ENCODE results near the gene WNT9B.

Gene WNT9B

DNA sequence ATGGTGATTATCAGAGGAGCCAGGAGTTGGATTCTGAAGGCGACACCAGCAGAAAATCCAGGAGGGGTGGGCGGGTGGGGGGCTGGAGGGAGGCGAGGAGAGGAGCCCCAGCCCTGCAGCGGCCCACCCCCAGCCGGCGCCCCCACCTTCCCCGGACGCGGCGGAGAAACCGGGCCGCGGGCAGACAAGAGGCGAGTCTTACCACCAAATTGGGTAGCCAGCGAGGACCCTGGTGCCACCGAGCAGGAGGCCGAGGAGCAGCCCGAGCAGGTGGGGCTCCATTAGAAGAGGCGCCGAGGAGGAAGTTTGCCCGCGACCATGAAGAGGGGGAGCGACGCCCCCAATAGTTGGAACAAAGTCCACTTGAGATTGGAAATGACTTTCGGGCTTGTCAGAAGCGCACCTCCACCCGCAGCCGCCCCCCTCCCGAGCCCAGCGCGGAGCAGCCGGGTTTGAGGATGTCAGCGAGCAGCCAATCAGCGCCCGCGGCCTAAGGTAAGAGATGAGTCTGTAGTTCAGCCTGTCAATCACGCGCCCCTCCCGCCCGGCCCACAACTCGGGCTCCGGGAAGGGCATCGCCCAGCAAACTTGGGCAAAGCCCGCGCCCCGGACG, 33.0 kb upstream of the WNT9B start, which contains the start of gene WNT3:
WNT3 (minus strand) TSS at position 377 of the 613 bp plus-strand sequence; CDS start at position 282, 95 bp downstream.
- TF ChIP-seq RAD21 (IDR thresholded peaks at IDR 0.05; ENCODE audit: low read depth) (no peak), CEBPB (IDR thresholded peaks at IDR 0.05) (no peak), CREB1 (IDR thresholded peaks at IDR 0.05; ENCODE audit: low read depth) (no peak), YY1 (IDR thresholded peaks at IDR 0.05; ENCODE audit: low read depth) (no peak), TAF1 (IDR thresholded peaks at IDR 0.05; ENCODE audit: low read depth) (no peak), TEAD4 (IDR thresholded peaks at IDR 0.05) (no peak), TCF12 (IDR thresholded peaks at IDR 0.05; ENCODE audit: low read depth) (no peak), EGR1 (IDR thresholded peaks at IDR 0.05) (no peak), ZBTB7A (IDR thresholded peaks at IDR 0.05; ENCODE audit: low read depth) (no peak; the same call in 1 of the 2 replicates), EP300 (IDR thresholded peaks at IDR 0.05; ENCODE audit: borderline replicate concordance) (no peak), REST (IDR thresholded peaks at IDR 0.05; ENCODE audit: low read depth) (no peak)
- TF ChIP-seq, protein P1, sequence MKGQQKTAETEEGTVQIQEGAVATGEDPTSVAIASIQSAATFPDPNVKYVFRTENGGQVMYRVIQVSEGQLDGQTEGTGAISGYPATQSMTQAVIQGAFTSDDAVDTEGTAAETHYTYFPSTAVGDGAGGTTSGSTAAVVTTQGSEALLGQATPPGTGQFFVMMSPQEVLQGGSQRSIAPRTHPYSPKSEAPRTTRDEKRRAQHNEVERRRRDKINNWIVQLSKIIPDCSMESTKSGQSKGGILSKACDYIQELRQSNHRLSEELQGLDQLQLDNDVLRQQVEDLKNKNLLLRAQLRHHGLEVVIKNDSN (IDR thresholded peaks at IDR 0.05), result no peak

DNA sequence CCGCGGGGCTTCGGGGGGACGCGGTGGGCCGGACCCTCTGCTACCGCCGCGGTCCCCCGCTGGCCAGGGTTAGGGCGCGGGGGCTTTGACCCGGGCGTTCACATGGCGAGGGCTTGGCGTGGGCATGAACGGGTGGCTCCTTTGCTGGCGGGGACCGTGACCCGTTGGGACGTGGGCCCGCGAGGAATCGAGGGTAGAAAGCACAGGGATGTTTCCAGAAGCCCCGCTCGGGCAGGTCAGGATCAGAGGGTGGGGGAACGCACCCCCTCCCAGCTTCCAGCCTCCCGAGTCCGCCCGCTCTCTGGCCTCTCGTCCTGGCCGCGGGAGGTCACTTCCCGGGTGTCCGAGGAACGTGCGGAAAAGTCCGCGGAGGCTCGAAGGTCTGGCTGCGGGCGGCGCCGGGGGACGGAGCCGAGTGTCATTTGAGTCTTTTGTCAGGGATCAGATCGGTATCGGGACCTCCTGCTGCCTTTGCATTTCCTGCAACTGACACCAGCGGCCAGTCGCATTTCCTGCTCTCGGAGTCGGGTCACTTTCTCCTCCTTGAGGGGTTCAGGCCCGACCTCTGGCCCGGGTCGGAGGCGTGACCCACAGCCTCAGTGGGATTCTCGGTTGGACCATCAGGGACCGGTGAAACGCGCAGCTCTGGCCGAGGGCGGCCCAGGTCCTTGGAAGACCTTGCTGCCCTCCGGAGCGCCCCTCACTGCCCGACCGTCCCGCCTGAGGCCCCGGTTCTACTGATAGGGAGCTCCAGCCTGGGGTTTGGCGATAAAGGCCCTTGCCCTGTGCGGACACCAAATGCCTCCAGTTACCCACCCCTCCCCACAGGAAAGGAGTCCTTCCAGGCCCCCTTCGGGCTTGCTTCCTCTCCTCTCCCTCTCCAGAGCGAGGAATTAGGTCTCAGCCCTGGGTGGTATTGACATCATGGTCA, 32.2 kb upstream of the WNT9B start:
- peak; percentile 33; the same call in 1 of the 2 replicates for TF ChIP-seq ZBTB7A (IDR thresholded peaks at IDR 0.05; ENCODE audit: low read depth)
- TF ChIP-seq EP300 (IDR thresholded peaks at IDR 0.05; ENCODE audit: borderline replicate concordance), result no peak

DNA sequence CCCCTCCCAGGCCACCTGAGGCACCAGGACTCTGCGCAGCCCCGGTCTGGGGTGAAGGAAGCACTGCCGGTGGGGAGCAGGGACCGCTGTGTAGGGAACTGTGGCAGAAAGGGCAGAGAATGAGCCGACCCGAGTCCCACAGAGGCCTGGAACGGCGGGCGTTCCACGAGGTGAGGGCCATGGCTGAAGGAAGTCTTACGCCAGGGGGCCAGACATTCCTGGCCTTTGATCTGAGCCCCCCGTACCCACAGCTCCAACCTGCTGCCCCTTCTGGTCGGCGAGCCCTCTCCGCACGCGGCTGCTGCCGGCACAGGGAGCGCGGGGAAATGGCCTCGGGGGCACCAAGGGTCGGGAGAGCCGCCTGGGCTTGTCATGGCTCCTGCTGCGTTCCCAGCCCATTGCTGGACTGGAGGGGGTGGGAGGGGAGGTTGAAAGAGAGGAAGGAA, 31.5 kb upstream of the WNT9B start:
- no peak for TF ChIP-seq CREB1 (IDR thresholded peaks at IDR 0.05; ENCODE audit: low read depth)
- TF ChIP-seq EP300 (IDR thresholded peaks at IDR 0.05; ENCODE audit: borderline replicate concordance), result no peak
- no peak for TF ChIP-seq NFIC (IDR thresholded peaks at IDR 0.05)
- TF ChIP-seq MAX (IDR thresholded peaks at IDR 0.05), result no peak
- TF ChIP-seq, protein P1 (IDR thresholded peaks at IDR 0.05), result no peak
- TF ChIP-seq TCF12 (IDR thresholded peaks at IDR 0.05; ENCODE audit: low read depth), result no peak
- TF ChIP-seq YY1 (IDR thresholded peaks at IDR 0.05; ENCODE audit: low read depth), result no peak
- no peak for TF ChIP-seq EGR1 (IDR thresholded peaks at IDR 0.05)
- TF ChIP-seq TAF1 (IDR thresholded peaks at IDR 0.05; ENCODE audit: low read depth), result no peak
- no peak for TF ChIP-seq TEAD4 (IDR thresholded peaks at IDR 0.05)
- no peak for TF ChIP-seq CEBPB (IDR thresholded peaks at IDR 0.05)
- TF ChIP-seq ZBTB7A (IDR thresholded peaks at IDR 0.05; ENCODE audit: low read depth), result no peak
- TF ChIP-seq FOXM1 (IDR thresholded peaks at IDR 0.05; ENCODE audit: borderline replicate concordance, low read depth), result no peak

- TF ChIP-seq RAD21 (IDR thresholded peaks at IDR 0.05; ENCODE audit: low read depth) (no peak), CREB1 (IDR thresholded peaks at IDR 0.05; ENCODE audit: low read depth) (no peak), MAX (IDR thresholded peaks at IDR 0.05) (no peak), REST (IDR thresholded peaks at IDR 0.05; ENCODE audit: low read depth) (no peak), FOXM1 (IDR thresholded peaks at IDR 0.05; ENCODE audit: borderline replicate concordance, low read depth) (no peak), YY1 (IDR thresholded peaks at IDR 0.05; ENCODE audit: low read depth) (no peak), TEAD4 (IDR thresholded peaks at IDR 0.05) (no peak), CEBPB (IDR thresholded peaks at IDR 0.05) (no peak), TAF1 (IDR thresholded peaks at IDR 0.05; ENCODE audit: low read depth) (no peak), EGR1 (IDR thresholded peaks at IDR 0.05) (no peak), EP300 (IDR thresholded peaks at IDR 0.05; ENCODE audit: borderline replicate concordance) (no peak)
These were observed 30.6 kb upstream of the WNT9B start for GRCh38 chr17:46820592-46821450.

Measured in Ishikawa (cell line).